Measurements from ENCODE around the gene NFIA.

DNA sequence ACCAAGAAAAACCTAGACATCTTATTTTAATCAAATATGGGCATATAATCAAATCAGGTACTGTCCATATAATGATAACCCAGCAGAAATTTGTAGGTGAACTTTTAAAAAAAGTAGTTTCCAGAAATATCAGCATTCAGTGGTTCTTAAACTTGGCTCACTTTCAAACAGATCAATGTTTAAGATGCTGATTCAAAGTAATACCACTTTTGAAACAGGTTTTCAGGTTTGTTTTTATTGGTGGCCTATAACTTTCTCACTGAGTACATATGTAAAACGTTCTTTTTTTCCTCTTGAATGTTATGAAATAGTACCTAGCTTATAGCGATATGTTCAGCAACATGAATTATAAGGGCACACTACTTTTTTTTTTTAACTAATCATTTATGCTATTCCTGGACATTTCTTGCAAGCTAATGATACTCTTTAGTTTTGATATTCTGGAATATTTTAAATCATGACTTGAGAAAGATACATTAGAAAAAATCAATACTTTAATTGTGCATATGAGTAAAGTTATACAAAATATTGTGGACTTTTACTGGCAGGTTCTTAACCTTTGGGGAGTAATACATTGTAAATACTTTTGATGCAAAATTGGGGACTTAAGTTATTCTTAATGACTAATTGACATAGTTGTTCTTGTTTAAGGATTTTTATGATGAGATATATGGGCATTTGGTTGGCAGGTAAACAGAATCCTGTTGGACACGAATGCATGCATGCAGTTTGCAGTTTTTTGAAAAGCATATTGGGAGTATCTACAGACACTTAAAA is 3.0 kb downstream of the NFIA start:
- TF ChIP-seq BHLHE40 (IDR thresholded peaks at IDR 0.05; ENCODE audit: borderline replicate concordance in 1 of 2, low read depth in 2 of 2, low read length in 1 of 2) (no peak), CTCF (IDR thresholded peaks at IDR 0.05 in 2 of 3, conservative IDR thresholded peaks at IDR 0.05 in 1 of 3; ENCODE audit: control insufficient read depth in 2 of 3, extremely low read depth in 1 of 3, insufficient read depth in 1 of 3, low read depth in 3 of 3, low read length in 3 of 3) (no peak), KLF5 (IDR thresholded peaks at IDR 0.05; ENCODE audit: partially characterized antibody) (no peak), CREB1 (IDR thresholded peaks at IDR 0.05; ENCODE audit: low read depth) (no peak)

Measured in GM12878 (cell line).